ENCODE results near the gene FBXO38.

GRCh38 chr5:148416416-148416815 lies 32.7 kb downstream of the FBXO38 start:
- TF ChIP-seq CTCF (IDR thresholded peaks at IDR 0.05) (no peak), POLR2A (IDR thresholded peaks at IDR 0.05) (no peak)

Data from adrenal gland (tissue), 5 donors.